Fibroblast of mammary gland (primary cell): ENCODE measurements around the gene MMP21.

ENCODE experiments used
- DNase-seq: peaks from one replicate; pipeline ENCODE4 v3.0.0-alpha.2; 2010; ENCODE audit warnings: low read depth
- H3K4me3 ChIP-seq: 2 replicates; pipeline ENCODE4 v1.5.1; 2011; ENCODE audit warnings: low read depth, mild to moderate bottlenecking, low read length, moderate library complexity; ENCODE audit not compliant: control insufficient read depth
- CTCF ChIP-seq: conservative IDR thresholded peaks from 2 replicates; pipeline ENCODE4 v1.5.1; 2011; ENCODE audit warnings: low read depth, low read length, inconsistent platforms; ENCODE audit not compliant: control insufficient read depth, insufficient read depth

MMP21 gene

GRCh38 chr10:125816548-125816947 is 40.9 kb upstream of the MMP21 start:
- no peak for TF ChIP-seq CTCF
- H3K4me3 ChIP-seq: no peak overlapping the region
- no peak for DNase-seq

GRCh38 chr10:125815764-125816163 is 40.1 kb upstream of the MMP21 start:
- DNase-seq: no peak
- H3K4me3 ChIP-seq: no peak overlapping the region
- TF ChIP-seq CTCF: no peak

DNA sequence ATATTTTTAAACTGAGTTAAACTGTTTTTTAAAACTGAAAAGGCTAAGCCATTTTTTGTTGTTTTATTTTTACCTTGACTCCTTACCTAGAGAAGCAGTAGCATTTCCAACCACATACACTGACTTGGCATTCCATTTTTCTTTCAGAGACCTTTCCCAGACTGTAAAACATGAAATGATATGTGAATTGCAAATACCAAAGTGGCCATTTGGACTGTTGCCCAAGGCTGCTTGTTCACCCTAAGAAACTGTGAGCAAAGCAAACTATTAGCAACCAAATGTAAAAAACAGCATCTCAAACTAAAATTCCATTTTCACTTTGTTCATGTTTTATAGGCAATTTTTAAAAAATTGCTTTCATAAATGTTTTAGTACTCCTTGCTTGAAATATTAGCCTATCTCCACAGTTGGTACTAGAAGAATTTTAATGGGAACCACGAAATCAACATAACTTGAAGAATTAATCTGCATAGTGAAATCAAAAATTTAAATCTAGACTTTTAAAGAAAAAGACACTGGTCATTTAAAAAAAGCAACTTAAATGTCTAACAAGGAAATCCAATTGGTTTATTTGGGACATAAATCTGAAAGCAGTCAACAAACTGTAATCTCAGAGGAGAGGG is 36.6 kb upstream of the MMP21 start:
- H3K4me3 ChIP-seq: no peak overlapping the region
- no peak for TF ChIP-seq CTCF
- DNase-seq: peak; percentile 16

GRCh38 chr10:125811251-125811650 is 35.6 kb upstream of the MMP21 start:
- H3K4me3 ChIP-seq: no peak overlapping the region
- no peak for DNase-seq
- no peak for TF ChIP-seq CTCF

- no peak for DNase-seq
- H3K4me3 ChIP-seq: no peak overlapping the region
- no peak for TF ChIP-seq CTCF
These were observed 32.4 kb upstream of the MMP21 start for GRCh38 chr10:125808047-125808446.

- no peak overlapping the region for H3K4me3 ChIP-seq
- DNase-seq: no peak
- TF ChIP-seq CTCF: no peak
These were observed 27.1 kb upstream of the MMP21 start for GRCh38 chr10:125802739-125803138.

- no peak for TF ChIP-seq CTCF
- no peak for DNase-seq
- H3K4me3 ChIP-seq: no peak overlapping the region
These were observed 26.5 kb upstream of the MMP21 start for GRCh38 chr10:125802131-125802530.
